ENCODE data around the gene UQCC5.

The UQCC5 gene

GRCh38 chr3:52568069-52568468 is 31.7 kb downstream of the UQCC5 start:
- no peak overlapping the region for H3K4me3 ChIP-seq (replicated peaks; ENCODE audit: low read depth, low read length)
- TF ChIP-seq CTCF (IDR thresholded peaks at IDR 0.05; ENCODE audit: low read depth, low read length, missing control alignments), result no peak
- no peak for DNase-seq (ENCODE audit: extremely low read depth, low read depth)

- no peak for TF ChIP-seq CTCF (IDR thresholded peaks at IDR 0.05; ENCODE audit: low read depth, low read length, missing control alignments)
These were observed 33.7 kb downstream of the UQCC5 start for GRCh38 chr3:52570076-52570475.

DNA sequence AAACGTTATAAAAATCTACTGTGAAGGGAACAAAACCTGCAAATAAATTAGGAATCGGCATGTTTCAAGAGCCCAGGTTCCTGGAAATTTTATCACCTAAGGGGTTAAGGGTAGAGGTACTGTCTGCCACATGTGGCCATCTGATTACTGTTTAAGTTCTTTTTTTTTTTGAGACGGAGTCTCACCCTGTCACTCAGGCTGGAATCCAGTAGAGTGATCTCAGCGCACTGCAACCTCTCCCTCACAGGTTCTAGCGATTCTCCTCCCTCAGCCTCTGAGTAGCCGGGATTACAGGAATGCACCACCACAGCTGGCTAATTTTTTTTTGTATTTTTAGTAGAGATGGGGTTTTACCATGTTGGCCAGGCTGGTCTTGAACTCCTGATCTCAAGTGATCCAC is 35.8 kb downstream of the UQCC5 start:
- no peak for DNase-seq (ENCODE audit: extremely low read depth, low read depth)
- no peak overlapping the region for H3K4me3 ChIP-seq (replicated peaks; ENCODE audit: low read depth, low read length)
- no peak for TF ChIP-seq CTCF (IDR thresholded peaks at IDR 0.05; ENCODE audit: low read depth, low read length, missing control alignments)

More at GRCh38 chr3:52570076-52570475, 33.7 kb downstream of the UQCC5 start:
- no peak for DNase-seq (ENCODE audit: extremely low read depth, low read depth)
- H3K4me3 ChIP-seq (replicated peaks; ENCODE audit: low read depth, low read length), result no peak overlapping the region

GRCh38 chr3:52574056-52574965 is 37.9 kb downstream of the UQCC5 start:
- H3K4me3 ChIP-seq (replicated peaks; ENCODE audit: low read depth, low read length), result no peak overlapping the region
- TF ChIP-seq CTCF (IDR thresholded peaks at IDR 0.05; ENCODE audit: low read depth, low read length, missing control alignments), result no peak
- no peak for DNase-seq (ENCODE audit: extremely low read depth, low read depth)

Data from HFF-Myc (cell line).